GM19372 (cell line): ENCODE data around the gene MARK4.
"Not testable (repeated sequence)": the region's sequence is repeated elsewhere in the genome, so short reads cannot be mapped to it uniquely, and the experiment has no call there.

Experiments
- ATAC-seq: cut with Tn5 transposase; IDR thresholded peaks from one replicate; pipeline ENCODE4 v1.9.1; 2021; ENCODE audit warnings: mild to moderate bottlenecking, low read depth, moderate library complexity; ENCODE audit not compliant: unreplicated experiment

The MARK4 gene

DNA sequence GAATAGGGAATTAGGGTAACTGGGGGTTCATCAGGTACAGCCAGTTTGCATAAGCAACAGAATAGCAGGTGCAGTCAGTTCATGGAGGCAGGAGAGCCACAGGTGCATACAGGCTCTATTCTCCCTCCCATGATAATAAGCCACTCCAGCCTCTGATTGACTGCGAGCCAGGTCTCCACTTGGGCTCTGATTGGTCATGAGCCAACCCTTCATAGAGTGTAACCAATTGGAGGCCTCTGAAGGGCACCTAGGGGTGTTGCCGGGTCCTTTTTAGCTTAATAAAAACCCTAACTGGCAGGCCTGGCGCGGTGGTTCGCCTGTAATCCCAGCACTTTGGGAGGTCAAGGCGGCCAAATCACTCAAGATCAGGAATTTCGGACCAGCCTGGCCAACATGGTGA, 80.3 kb downstream of the MARK4 start:
- no peak for ATAC-seq

DNA sequence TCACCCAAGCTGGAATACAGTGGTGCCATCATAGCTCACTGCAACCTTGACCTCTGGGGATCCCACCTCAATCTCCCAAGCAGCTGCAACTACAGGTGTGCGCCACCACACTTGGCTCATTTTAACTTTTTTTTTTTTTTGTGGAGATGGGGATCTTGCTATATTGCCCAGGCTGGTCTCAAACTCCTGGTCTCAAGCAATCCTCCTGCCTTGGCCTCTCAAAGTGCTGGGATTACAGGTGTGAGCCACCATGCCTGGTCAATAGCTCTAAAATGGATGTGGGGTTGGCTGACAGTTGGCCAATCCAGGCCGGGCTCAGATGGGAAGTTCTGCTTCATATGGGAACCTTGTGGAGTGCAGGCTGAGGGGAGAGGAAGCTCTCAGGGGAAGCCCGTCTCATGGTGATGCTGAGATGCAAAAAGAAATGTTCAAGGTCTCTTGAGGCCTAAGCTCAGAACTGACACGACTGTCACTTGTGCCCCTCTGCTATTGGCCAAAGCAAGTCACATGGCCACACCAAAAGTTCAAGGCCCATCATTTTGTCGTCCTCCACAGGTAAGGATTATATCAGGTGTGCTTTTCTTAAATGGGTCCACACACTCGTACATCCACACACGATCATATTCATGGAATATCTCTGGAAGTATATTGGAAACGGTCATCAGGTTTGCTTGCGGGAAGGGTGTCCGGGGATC, 82.7 kb downstream of the MARK4 start:
- ATAC-seq = no peak

DNA sequence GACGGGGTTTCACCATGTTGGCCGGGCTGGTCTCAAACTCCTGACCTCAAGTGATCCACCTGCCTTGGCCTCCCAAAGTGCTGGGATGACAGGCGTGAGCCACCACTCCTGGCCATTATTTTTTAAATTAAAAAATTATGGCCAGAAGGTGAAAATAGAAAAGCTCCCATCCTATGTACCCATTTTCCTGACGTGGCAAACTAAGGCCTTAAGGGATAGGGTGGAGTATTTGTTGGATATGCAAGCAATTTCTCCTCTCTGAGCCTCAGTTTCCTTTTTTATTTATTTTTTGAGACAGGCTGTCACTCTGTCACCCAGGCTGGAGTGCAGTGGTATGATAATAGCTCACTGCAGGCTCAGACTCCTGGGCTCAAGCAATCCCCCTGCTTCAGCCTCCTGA, 83.8 kb downstream of the MARK4 start:
- ATAC-seq = not testable (repeated sequence)

DNA sequence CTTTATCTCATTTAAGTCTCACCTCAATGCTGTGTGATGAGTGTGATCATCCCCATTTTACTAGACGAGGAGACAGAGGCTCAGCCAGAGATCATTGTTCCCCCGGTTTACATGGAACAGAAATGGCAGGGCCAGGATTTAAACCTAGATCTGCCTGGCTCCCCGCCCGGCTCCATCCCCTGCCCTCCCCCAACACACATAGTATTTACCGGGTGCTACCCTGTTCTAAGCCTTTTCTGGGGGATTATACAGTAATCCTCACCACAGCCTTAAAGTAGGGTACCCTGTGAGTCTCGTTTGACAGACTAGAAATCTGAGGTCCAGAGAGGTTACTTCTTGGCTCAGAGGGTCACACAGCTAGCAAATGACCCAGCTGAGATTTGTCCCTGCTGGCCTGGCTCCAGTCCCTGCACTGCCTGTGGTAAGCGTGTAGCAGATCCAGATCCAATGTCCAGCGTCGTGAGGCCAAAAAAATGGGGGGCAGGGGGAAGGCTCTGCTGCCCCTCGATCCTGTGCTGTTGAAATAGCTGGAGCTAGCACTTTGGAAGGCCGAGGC, 85.7 kb downstream of the MARK4 start:
- ATAC-seq = no peak

DNA sequence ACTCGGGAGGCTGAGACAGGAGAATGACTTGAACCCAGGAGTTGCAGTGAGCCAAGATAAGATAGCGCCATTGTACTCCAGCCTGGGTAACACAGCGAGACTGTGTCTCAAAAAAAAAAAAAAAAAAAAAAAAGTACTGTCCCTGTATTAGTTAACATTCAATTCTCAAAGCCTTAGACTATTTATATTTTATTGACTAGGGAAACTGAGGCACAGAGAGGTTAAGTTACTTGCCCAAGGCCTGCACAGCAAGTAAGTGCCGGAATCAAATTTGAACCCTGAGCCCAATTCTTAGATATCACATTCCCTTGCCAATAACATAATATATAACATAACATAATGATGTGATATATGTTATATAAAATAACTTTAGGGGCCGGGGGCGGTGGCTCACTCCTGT, 88.6 kb downstream of the MARK4 start:
- no peak for ATAC-seq

DNA sequence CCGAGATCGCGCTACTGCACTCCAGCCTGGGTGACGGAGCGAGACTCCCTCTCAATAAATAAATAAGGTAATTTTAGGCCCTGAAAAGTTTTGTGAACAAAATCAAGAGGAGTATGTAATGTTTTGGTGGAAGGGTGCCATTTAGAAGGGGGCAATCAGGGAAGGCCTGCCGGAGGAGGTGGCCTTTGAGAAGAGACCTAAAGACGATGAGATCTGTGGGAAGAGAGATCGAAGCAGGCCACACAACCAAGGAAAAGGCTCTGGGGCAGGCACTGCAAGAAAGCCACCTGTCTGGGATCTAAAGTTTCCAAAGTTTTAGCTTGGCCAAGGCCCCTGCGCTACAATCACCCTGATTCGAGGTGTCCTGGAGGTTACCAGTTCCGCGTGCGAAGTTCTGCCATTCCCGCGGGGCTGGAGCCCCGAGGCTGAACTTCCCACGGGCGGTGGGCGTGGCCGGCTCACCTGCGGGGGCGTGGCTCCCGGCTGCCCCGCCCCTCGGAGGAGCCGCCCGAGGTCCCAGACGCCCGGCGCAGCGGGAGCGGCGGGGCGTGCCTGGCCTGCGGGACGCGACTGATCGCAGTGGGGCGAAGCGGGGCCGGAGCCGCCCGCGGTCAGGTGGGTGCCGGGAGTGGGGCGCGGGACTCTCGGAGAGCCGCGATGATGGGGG, 89.3 kb downstream of the MARK4 start, which contains the start of gene KLC3:
Gene KLC3, plus strand, starts transcription at position 519 of the 667 bp plus-strand sequence. CDS start 4,792 bp downstream, outside the sequence.
- no peak for ATAC-seq

DNA sequence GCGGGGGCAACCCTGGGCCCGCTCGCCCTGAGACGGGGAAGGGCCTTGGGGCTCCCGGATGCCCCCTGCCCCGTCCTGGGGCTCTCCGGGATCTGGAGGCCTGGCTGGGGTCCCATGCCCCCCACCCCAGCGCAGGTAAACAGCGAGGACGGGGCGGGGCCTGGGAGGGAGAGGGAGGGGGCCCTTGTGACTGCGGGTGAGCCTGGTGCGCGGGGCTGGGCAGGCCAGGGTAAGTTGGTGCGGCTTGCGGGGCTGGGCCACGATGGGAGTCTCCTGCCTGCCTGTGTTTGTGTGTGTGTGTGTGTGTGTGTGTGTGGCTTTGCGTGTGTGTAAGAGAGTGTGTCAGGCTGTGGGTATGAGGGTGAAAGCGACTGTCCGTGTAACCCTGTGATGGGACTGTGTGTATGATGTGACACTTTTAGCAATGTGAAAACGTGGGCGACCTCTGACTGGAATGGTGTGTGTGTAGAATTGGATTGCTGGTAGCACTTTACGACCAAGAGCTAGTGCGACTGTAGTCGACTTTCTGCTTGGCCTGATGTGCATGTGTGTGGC, 89.9 kb downstream of the MARK4 start:
- no peak for ATAC-seq

DNA sequence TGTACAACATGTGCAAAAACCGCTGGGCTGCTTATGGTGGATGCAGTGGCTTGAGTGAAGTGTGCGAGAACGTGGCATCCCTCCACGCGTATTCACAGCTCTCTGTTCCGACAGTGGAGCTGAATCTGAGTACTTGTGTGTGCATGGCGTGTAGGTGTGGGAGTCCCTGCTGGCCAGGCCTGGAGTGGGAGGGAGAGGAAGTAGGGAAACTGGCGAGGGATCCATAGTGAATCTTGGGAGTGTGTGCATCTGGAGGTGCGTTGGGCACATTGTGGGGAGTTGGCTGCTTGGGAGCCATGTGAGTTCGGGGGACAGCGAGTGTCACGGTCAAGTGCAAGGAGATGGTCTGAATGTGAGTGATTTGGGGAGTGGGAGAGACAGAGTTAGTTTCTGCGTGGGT, 91.8 kb downstream of the MARK4 start:
- no peak for ATAC-seq

DNA sequence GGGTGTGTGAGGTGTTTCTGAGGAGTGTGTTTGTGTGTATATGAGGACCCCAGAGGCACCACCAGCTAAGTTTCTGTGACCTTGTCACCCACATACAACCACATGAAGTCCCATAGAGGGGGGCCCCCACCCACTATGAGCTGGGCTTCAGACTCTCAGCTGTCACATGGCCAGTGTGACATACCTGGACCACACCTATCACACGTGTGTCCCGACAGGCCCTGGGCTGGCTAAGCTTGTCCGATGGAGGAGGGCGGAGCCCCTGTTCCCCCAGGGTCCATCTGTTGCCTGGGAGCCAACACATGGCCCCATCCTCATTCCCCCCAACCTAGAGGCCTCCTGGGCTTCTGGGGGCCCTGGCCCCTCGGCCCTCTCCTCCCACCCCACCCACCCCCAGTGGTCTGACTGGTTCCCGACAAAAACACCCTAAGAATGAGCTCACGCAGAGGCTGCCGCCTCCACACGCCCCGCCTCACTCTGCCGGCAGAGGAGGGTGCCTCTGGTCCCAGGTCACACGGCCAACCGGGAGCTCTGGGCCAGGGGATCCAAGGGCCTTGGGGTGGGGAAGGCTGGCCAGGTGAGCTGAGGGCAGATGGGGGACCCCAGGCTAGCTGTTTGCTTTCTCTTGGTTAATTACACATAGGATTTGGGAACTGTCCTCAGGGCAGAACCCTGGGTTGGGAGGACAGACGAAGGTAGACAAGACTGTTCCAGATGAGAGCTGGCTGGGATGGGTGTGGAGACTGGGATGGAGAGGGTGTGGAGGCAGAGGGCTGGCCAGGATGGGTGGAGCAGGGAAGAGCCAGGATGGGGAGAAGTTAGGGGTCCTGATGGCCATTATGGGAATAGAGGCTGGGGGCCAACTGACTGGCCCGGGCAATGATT, 93.8 kb downstream of the MARK4 start:
- no peak for ATAC-seq

DNA sequence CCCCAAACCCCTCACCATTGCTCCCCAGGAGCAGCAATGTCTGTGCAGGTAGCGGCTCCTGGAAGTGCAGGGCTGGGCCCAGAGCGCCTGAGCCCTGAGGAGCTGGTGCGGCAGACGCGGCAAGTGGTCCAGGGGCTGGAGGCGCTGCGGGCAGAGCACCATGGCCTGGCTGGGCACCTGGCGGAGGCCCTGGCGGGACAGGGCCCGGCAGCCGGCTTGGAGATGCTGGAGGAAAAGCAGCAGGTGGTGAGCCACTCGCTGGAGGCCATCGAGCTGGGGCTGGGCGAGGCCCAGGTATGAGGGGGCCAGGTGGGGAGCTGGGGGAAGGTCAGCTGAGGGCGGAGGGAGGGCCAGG, 94.4 kb downstream of the MARK4 start:
- ATAC-seq = no peak

DNA sequence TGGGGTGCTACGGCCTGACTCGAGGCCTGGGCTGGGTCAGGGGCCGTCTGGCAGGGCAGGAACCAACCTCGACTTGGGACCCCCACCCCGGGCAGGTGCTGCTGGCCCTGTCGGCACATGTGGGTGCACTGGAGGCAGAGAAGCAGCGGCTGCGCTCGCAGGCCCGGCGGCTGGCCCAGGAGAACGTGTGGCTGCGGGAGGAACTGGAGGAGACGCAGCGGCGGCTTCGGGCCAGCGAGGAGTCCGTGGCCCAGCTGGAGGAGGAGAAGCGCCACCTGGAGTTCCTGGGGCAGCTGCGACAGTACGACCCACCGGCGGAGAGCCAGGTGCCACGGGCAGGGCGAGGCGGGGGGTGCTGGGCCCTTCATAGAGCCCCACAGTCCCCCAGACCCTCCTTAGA, 95.4 kb downstream of the MARK4 start:
- ATAC-seq = no peak

DNA sequence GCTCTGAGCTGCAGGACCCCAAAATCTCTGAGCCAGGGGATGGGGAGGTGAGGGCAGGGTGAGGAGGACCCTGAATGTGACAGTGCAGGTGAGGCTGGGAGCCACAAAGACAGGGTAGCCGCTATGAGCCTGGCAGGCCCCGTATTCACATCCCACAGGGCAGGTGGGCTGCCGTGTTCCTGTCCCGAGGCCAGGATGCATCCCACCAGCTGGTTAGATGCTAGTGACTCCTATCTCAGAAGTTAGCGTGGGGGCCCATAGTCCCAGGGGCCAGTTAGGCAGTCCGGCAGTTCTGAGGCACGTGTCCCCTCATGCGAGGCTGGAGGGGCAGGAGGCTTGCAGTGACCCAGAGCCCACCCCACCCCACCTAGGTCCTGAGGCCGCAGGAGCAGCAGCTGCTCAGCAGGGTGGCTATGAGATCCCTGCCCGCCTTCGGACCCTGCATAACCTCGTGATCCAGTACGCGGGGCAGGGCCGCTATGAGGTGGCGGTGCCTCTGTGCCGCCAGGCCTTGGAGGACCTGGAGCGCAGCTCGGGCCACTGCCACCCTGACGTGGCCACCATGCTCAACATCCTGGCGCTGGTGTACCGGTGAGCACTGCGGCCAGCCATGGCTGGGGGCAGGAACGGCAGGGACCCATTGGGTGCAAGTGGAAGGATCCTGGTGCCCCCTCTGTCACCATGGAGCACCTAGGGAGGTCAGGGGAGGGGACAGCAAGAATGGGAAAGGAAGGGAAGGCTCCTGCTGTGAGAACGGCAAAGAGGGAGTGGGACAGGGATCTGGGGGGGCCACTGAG, 96.7 kb downstream of the MARK4 start:
- no peak for ATAC-seq

DNA sequence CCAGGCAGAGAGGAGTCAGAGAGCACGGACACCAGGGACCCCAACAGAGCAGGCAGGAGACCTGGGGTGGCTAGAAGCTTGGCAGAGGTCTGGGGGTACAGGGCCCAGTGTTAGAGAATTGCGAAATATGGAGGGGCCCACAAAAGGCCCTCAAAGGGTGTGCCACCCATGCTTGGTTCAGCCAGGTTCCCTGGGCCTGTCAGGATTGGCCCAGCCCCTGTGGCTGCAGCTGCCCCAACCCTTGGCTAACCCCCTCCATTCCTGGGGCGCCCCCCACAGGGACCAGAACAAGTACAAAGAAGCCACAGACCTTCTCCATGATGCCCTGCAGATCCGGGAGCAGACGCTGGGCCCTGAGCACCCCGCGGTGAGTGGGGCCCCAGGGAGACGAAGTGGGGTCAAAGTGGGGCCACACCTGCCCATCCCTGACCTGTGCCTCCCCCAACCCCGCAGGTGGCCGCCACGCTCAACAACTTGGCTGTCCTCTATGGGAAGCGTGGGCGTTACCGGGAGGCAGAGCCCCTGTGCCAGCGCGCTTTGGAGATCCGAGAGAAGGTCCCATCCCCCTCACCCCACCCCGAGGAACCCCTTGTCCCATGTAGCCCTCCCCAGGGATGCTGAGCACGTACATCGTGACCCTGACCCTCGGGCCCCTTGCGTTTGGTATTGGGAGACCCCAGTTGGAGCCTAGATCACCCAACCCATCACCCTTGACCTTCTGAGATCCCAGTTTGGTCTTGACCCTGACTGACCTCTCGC, 97.5 kb downstream of the MARK4 start:
- no peak for ATAC-seq

DNA sequence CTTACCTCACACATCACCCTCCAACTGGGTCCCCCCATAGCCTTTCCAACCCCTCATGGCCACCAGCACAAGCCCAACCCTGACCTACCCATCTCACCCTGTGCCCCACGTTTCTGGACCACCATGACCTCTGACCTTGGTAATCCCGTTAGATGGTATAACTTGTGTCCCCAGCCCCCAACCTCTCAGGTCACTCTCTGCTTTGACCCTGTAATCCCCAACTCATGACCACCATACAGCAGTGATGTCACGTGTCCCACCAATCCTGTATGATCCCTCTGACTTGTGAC, 98.0 kb downstream of the MARK4 start:
- no peak for ATAC-seq

DNA sequence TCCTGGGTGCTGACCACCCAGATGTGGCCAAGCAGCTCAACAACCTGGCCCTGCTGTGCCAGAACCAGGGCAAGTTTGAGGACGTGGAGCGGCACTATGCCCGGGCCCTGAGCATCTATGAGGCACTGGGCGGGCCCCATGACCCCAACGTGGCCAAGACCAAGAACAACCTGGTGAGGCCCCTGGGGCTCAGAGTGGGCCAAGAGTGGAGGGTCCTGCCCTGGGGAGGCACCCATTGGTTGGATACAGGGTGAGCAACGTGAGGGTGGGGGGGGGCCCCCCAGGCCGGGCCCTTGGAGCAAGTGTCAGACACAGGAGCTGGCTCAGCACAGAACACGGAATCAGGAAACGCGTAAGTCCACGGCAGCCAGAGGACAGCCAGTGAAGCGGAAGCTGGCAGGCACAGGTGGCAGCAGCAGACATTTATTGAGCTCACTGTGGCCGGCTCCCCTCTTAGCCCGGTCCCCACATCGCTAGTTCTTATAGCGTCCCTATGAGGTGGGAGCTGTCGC, 98.4 kb downstream of the MARK4 start:
- no peak for ATAC-seq

DNA sequence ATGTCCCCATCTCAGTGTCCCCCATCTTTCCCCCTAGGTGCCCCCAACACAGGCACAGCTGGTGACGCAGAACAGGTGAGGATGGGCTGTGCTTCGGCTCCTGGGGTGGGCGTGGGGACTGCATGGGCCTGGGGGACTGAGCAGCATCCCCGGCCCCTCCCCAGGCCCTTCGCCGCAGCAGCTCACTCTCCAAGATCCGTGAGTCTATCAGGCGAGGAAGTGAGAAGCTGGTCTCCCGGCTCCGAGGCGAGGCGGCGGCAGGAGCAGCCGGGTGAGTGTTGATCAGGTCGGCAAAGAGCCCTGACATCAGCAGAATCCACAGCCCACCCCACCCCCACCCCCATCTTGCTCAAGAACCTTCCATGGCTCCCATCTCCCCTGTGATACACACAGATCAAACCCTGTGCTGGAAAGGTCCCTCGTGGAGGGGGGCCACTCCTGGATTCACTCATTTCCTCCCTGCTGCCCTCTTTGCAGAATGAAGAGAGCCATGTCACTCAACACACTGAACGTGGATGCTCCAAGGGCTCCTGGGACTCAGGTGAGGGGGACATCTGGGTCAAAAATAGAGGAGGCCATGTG, 99.5 kb downstream of the MARK4 start:
- no peak for ATAC-seq

DNA sequence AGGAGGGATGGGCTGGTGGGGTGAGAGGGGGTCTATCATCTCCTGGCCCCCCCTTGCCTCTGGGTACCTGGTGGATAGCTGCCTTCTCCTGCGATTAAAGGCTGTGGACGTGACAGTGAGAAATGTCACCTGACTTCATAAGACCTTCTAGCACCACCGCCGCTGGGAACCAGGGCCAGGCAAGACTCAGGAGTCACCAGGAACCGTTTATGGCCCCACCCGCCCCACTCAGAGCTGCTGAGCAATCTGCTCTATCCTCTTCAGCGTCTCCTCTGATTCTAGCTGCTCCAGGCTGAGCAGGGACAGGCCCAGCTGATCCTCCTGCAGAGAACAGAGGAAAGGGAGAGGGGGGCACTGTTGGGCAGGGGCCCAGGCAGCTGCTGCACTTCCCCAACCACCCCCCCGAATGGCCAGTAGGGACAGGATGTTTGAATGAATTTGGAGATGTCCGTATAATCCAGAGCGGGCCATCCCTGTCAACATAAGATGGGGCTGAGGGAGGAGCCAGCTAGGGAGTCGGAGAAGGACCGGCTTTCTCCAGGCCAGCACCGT, 100.4 kb downstream of the MARK4 start:
- no peak for ATAC-seq

DNA sequence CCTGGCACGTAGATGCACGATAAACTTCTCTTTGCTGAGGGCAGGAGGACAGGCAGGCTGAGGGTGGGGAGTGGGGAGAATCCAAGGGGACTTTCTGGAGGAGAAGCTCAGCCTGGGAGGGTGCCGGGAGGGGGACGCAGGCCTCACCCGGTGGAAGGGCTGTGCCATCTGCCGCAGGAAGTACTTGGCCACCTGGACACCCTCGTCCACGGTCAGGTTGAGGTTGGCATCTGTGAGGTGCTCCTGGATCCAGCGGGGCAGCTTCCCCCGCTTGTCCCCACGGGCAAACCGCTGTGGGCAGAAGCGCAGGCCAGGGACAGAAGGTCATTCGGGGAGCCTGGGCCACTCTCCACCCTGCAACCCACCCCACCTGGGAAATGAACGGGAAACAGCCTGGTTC, 101.0 kb downstream of the MARK4 start:
- ATAC-seq = no peak

DNA sequence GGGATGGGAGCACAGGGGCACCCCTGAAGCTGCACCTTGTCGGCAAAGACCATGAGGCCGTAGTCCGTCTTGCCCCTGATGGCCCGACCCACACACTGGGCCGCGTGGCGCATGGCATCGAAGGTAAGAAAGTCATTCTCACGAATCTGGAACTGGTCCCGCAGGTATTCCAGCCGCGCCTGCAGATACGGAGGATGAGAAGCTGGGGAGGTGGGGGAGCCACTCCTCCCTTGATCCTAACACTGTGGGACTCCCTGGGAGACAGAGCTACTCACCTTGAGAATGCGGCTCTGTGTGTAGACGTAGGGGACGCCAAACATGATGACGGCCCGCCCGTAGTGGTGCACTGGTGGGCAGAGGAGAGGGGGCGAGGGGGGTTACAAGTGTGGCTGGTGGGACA, 101.4 kb downstream of the MARK4 start:
- no peak for ATAC-seq
